SK-N-SH (cell line): Measurements from ENCODE around the gene RABL6. TPM values are rescaled to one million over a fixed set of nuclear protein-coding genes. Genes with fewer than 3 reads are reported as not detected.
"Not testable (repeated sequence)": the region's sequence is repeated elsewhere in the genome, so short reads cannot be mapped to it uniquely, and the experiment has no call there.

Experiments
- CTCF ChIA-PET: fragments of 300-600, 350-600 bp; formaldehyde crosslinking; extraction: SDS; loops from one replicate; lab custom pipeline; 2021; lab: Yijun Ruan, JAX
- POLR2A ChIA-PET: fragments of 350-600 bp; sonication (Branson Sonifier 250); formaldehyde crosslinking; extraction: SDS; loops from one replicate; lab custom pipeline; 2020; ENCODE audit warnings: antibody characterized with exemption, inconsistent platforms; lab: Yijun Ruan, JAX
- DNase-seq: peaks from one replicate; pipeline ENCODE4 v3.0.0; 2012
- H2AFZ ChIP-seq: fragments of 200-600 bp; sonication (generic); 2 replicates; pipeline ENCODE4 v1.8.1; 2016; ENCODE audit warnings: antibody characterized with exemption, mild to moderate bottlenecking, low read depth
- H3F3A ChIP-seq: fragments of 200-600 bp; sonication (generic); replicated peaks from 2 replicates; pipeline ENCODE3; 2016; ENCODE audit warnings: antibody characterized with exemption, mild to moderate bottlenecking; ENCODE audit not compliant: insufficient read depth
- H3K27ac ChIP-seq, 2 experiments: fragments of 200-500 bp in 1 of 2; fragments of 200-600 bp in 1 of 2; sonication (Bioruptor generic) in 1 of 2; sonication (generic), shearing (Covaris generic) in 1 of 2; 2 replicates each; pipeline versions ENCODE4 v1.5.1 to v1.6.1; 2014 to 2016; ENCODE audit warnings: low read depth in 2 of 2, inconsistent platforms in 1 of 2, low read length in 1 of 2, mild to moderate bottlenecking in 1 of 2, mixed read lengths in 1 of 2
- H3K27me3 ChIP-seq: fragments of 200-600 bp; sonication (generic), shearing (Covaris generic); 2 replicates; pipeline ENCODE4 v1.6.1; 2016; ENCODE audit warnings: mixed run types; ENCODE audit not compliant: insufficient read depth
- H3K36me3 ChIP-seq, 2 experiments: fragments of 200-500 bp in 1 of 2; fragments of 200-600 bp in 1 of 2; sonication (Bioruptor generic) in 1 of 2; sonication (generic) in 1 of 2; replicated peaks in 1 of 2; 2 replicates each; pipeline versions ENCODE3 to v1.5.1; 2014 to 2016; ENCODE audit warnings: low read length in 1 of 2, mild to moderate bottlenecking in 1 of 2; ENCODE audit not compliant: insufficient read depth in 2 of 2, control insufficient read depth in 1 of 2
- H3K4me1 ChIP-seq, 2 experiments: fragments of 200-500 bp in 1 of 2; fragments of 200-600 bp in 1 of 2; sonication (Bioruptor generic) in 1 of 2; sonication (generic), shearing (Covaris generic) in 1 of 2; 2 replicates each; pipeline versions ENCODE4 v1.5.1 to v1.6.1; 2014 to 2016; ENCODE audit warnings: low read depth in 1 of 2, low read length in 1 of 2, mixed run types in 1 of 2; ENCODE audit not compliant: insufficient read depth in 2 of 2, control insufficient read depth in 1 of 2
- H3K4me2 ChIP-seq: fragments of 200-600 bp; sonication (generic), shearing (Covaris generic); 2 replicates; pipeline ENCODE4 v1.6.1; 2017; ENCODE audit warnings: mixed run types
- H3K4me3 ChIP-seq, 2 experiments: fragments of 200-500 bp in 1 of 2; fragments of 200-600 bp in 1 of 2; sonication (Bioruptor generic) in 1 of 2; sonication (generic), shearing (Covaris generic) in 1 of 2; 2 replicates each; pipeline versions ENCODE4 v1.5.1 to v1.8.1; 2014 to 2016; ENCODE audit warnings: low read depth in 2 of 2, inconsistent platforms in 1 of 2, low read length in 1 of 2, mild to moderate bottlenecking in 1 of 2, mixed read lengths in 1 of 2, moderate library complexity in 1 of 2
- H3K79me2 ChIP-seq: fragments of 200-600 bp; sonication (generic); 2 replicates; pipeline ENCODE4 v1.8.1; 2017; ENCODE audit warnings: mild to moderate bottlenecking; ENCODE audit not compliant: insufficient read depth
- H3K9ac ChIP-seq: fragments of 200-600 bp; sonication (generic); 2 replicates; pipeline ENCODE4 v1.6.1; 2017; ENCODE audit warnings: mixed run types
- H3K9me2 ChIP-seq: fragments of 200-600 bp; sonication (generic); 2 replicates; pipeline ENCODE4 v1.6.1; 2017; ENCODE audit warnings: mixed run types
- H3K9me3 ChIP-seq: fragments of 200-600 bp; sonication (generic); 2 replicates; pipeline ENCODE4 v1.6.1; 2017; ENCODE audit warnings: mixed run types, mild to moderate bottlenecking, moderate library complexity
- H4K20me1 ChIP-seq: fragments of 200-600 bp; sonication (generic); 2 replicates; pipeline ENCODE4 v1.6.1; 2017; ENCODE audit warnings: mild to moderate bottlenecking, mixed run types; ENCODE audit not compliant: insufficient read depth
- FOXM1 ChIP-seq: IDR thresholded peaks from 2 replicates; pipeline ENCODE4 v1.4.0; 2012; ENCODE audit warnings: low read depth, mild to moderate bottlenecking
- JUND ChIP-seq: IDR thresholded peaks from 2 replicates; pipeline ENCODE4 v1.4.0; 2012
- MXI1 ChIP-seq: IDR thresholded peaks from 2 replicates; pipeline ENCODE4 v1.6.1; 2012; ENCODE audit warnings: mild to moderate bottlenecking, low read depth, low read length, improper control_type of control experiment
- RAD21 ChIP-seq: IDR thresholded peaks from 2 replicates; pipeline ENCODE4 v1.6.1; 2012; ENCODE audit warnings: mild to moderate bottlenecking, low read length
- RCOR1 ChIP-seq: fragments of 150-350 bp; IDR thresholded peaks from 2 replicates; pipeline ENCODE4 v1.6.1; 2017; ENCODE audit warnings: antibody characterized with exemption, low read length
- RXRA ChIP-seq: IDR thresholded peaks from 2 replicates; pipeline ENCODE4 v1.4.0; 2012; ENCODE audit warnings: low read depth, mild to moderate bottlenecking, borderline replicate concordance
- SIN3A ChIP-seq: IDR thresholded peaks from 2 replicates; pipeline ENCODE4 v1.6.1; 2012; ENCODE audit warnings: low read depth, mild to moderate bottlenecking, low read length, moderate library complexity, borderline replicate concordance
- YY1 ChIP-seq: IDR thresholded peaks from 2 replicates; pipeline ENCODE4 v1.4.0; 2012; ENCODE audit warnings: low read depth, mild to moderate bottlenecking
- WGBS: methylation state at CpG from one replicate; pipeline ENCODE4 v1.1.6; 2017; ENCODE audit warnings: low lambda C conversion rate; 5-methylcytosine and 5-hydroxymethylcytosine counted together
- polyA plus RNA-seq, 3 experiments: library from polyadenylated mRNA; depleted of rRNA; stranded (reverse); fragments of >200 nt; gene quantifications; 2 replicates each; pipeline ENCODE4 v1.2.3, GENCODE V29; 2012
- TF ChIP-seq, protein P1 (sequence below): IDR thresholded peaks from 2 replicates; pipeline ENCODE4; 2012
- TF ChIP-seq, protein P2 (sequence below): fragments of 150-350 bp; IDR thresholded peaks from 2 replicates; pipeline ENCODE4 v1.6.1; 2017; ENCODE audit warnings: antibody characterized with exemption, low read length, low read depth, borderline replicate concordance
- TF ChIP-seq, protein P3 (sequence below): IDR thresholded peaks from 2 replicates; pipeline ENCODE4 v1.6.1; 2012; ENCODE audit warnings: mild to moderate bottlenecking, low read depth, low read length, moderate library complexity
- TF ChIP-seq, protein P4 (sequence below): fragments of 200-600 bp; sonication (generic); IDR thresholded peaks from 2 replicates; pipeline ENCODE4 v1.6.1; 2017; ENCODE audit warnings: antibody characterized with exemption, mild to moderate bottlenecking, moderate library complexity

Gene RABL6
- polyA plus RNA-seq, 1 of the 3 experiments (the other 2 are of a cell fraction) = 43.6 TPM

DNA sequence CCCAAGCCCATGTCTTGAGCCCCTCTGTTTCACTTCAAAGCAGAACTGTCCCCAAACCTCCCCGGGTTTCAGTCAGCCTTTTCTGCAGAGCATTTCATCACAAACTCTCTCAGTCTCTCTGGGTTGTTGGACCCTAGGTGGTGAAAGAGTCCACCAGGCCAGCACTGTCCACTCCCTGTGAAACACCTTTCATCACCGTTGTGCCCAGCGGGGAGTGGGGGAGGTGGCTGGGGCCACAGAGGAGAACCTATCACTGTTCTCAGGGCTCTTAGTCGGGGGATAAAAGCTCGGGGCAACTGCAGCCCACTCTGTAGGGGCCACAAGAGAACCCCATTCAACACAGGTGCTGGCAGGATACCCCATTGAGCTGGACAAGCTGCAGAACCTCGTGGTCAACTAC lies 5.4 kb upstream of the RABL6 start:
- TF ChIP-seq, protein P1, sequence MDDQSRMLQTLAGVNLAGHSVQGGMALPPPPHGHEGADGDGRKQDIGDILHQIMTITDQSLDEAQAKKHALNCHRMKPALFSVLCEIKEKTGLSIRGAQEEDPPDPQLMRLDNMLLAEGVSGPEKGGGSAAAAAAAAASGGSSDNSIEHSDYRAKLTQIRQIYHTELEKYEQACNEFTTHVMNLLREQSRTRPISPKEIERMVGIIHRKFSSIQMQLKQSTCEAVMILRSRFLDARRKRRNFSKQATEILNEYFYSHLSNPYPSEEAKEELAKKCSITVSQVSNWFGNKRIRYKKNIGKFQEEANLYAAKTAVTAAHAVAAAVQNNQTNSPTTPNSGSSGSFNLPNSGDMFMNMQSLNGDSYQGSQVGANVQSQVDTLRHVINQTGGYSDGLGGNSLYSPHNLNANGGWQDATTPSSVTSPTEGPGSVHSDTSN = no peak
- TF ChIP-seq JUND (no peak), RCOR1 (no peak), RXRA (no peak), MXI1 (no peak), YY1 (no peak), RAD21 (no peak), FOXM1 (no peak), SIN3A (no peak)
- TF ChIP-seq, protein P2, sequence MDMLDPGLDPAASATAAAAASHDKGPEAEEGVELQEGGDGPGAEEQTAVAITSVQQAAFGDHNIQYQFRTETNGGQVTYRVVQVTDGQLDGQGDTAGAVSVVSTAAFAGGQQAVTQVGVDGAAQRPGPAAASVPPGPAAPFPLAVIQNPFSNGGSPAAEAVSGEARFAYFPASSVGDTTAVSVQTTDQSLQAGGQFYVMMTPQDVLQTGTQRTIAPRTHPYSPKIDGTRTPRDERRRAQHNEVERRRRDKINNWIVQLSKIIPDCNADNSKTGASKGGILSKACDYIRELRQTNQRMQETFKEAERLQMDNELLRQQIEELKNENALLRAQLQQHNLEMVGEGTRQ = no peak
- TF ChIP-seq, protein P3, sequence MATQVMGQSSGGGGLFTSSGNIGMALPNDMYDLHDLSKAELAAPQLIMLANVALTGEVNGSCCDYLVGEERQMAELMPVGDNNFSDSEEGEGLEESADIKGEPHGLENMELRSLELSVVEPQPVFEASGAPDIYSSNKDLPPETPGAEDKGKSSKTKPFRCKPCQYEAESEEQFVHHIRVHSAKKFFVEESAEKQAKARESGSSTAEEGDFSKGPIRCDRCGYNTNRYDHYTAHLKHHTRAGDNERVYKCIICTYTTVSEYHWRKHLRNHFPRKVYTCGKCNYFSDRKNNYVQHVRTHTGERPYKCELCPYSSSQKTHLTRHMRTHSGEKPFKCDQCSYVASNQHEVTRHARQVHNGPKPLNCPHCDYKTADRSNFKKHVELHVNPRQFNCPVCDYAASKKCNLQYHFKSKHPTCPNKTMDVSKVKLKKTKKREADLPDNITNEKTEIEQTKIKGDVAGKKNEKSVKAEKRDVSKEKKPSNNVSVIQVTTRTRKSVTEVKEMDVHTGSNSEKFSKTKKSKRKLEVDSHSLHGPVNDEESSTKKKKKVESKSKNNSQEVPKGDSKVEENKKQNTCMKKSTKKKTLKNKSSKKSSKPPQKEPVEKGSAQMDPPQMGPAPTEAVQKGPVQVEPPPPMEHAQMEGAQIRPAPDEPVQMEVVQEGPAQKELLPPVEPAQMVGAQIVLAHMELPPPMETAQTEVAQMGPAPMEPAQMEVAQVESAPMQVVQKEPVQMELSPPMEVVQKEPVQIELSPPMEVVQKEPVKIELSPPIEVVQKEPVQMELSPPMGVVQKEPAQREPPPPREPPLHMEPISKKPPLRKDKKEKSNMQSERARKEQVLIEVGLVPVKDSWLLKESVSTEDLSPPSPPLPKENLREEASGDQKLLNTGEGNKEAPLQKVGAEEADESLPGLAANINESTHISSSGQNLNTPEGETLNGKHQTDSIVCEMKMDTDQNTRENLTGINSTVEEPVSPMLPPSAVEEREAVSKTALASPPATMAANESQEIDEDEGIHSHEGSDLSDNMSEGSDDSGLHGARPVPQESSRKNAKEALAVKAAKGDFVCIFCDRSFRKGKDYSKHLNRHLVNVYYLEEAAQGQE = no peak
- TF ChIP-seq, protein P4, sequence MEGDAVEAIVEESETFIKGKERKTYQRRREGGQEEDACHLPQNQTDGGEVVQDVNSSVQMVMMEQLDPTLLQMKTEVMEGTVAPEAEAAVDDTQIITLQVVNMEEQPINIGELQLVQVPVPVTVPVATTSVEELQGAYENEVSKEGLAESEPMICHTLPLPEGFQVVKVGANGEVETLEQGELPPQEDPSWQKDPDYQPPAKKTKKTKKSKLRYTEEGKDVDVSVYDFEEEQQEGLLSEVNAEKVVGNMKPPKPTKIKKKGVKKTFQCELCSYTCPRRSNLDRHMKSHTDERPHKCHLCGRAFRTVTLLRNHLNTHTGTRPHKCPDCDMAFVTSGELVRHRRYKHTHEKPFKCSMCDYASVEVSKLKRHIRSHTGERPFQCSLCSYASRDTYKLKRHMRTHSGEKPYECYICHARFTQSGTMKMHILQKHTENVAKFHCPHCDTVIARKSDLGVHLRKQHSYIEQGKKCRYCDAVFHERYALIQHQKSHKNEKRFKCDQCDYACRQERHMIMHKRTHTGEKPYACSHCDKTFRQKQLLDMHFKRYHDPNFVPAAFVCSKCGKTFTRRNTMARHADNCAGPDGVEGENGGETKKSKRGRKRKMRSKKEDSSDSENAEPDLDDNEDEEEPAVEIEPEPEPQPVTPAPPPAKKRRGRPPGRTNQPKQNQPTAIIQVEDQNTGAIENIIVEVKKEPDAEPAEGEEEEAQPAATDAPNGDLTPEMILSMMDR = no peak
- TF ChIP-seq, all 33 proteins: peak for 0
- Histone ChIP-seq H3F3A (peaks cover 6% of the 10 kb centered on the region), H3K4me3 (no peak overlapping the region), H3K9ac (no peak overlapping the region), H3K27me3 (no peaks in the 10 kb centered on the region), H3K4me1 (peaks cover 8 to 33% of the 10 kb centered on the region in 2 experiments; a peak in 2 of 4 replicates), H3K9me2 (no peaks in the 10 kb centered on the region), H2AFZ (no peak overlapping the region), H3K79me2 (no peaks in the 10 kb centered on the region; the same call in 1 of the 2 replicates), H4K20me1 (no peaks in the 10 kb centered on the region), H3K9me3 (no peaks in the 10 kb centered on the region), H3K36me3 (peaks cover 0 to 6% of the 10 kb centered on the region in 2 experiments), H3K27ac (no peak overlapping the region), H3K4me2 (no peak overlapping the region)
- no peak for DNase-seq
- POLR2A ChIA-PET = interaction anchor here (1.1 kb wide), 1 partner anchor 46 kb away, joined by 3 read pairs; no protein-coding TSS in a partner anchor
- 80% methylated on average over 4 of the region's 6 CpGs for WGBS
- CTCF ChIA-PET = interaction anchor here (0.7 to 2.8 kb wide), 5 partner anchors 9 to 244 kb away, joined by 3 to 14 read pairs (median 3); partner anchors contain the start of gene AJM1

DNA sequence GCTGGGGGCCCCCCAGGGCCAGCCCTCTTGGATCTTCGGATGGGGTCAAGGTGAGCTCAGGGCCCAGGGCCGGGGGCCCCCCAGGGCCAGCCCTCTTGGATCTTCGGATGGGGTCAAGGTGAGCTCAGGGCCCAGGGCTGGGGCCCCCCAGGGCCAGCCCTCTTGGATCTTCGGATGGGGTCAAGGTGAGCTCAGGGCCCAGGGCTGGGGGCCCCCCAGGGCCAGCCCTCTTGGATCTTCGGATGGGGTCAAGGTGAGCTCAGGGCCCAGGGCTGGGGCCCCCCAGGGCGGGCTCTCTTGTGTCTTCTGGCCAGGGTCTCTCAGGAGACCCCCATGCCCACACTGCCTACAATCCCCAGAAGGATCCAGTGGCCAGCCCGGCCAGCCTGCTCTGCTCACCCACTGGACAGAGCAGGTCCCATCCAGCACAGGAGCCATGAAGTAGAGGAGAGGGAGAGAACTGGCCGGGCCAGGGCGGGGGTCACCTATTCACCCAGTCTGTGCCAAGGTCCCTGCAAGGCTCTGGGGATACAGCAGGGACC lies 4.7 kb upstream of the RABL6 start:
- DNase-seq, H3K9me2 ChIP-seq, H3K4me2 ChIP-seq, H3F3A ChIP-seq, H3K9me3 ChIP-seq, H3K79me2 ChIP-seq, H3K9ac ChIP-seq, H3K27me3 ChIP-seq, POLR2A ChIA-PET, H3K4me3 ChIP-seq, H3K27ac ChIP-seq, H4K20me1 ChIP-seq, H2AFZ ChIP-seq, H3K36me3 ChIP-seq: not testable (repeated sequence)
- WGBS = 100% methylated on average over 3 of the region's 9 CpGs
- H3K4me1 ChIP-seq = peaks cover 8 to 32% of the 10 kb centered on the region in 2 experiments; a peak in 2 of 4 replicates
- CTCF ChIA-PET = interaction anchor here (0.7 to 2.8 kb wide), 4 partner anchors 9 to 244 kb away, joined by 3 to 14 read pairs (median 4); partner anchors contain the start of gene AJM1
